Fibroblast of lung (primary cell): ENCODE results near the gene LYSMD3. TPM values are rescaled to one million over a fixed set of nuclear protein-coding genes. Genes with fewer than 3 reads are reported as not detected.
"Not testable (repeated sequence)": the region's sequence is repeated elsewhere in the genome, so short reads cannot be mapped to it uniquely, and the experiment has no call there.

Experiments used
- DNase-seq, 2 donors: peaks; one replicate each; pipeline versions ENCODE4 v3.0.0 to v3.0.0-alpha.2; 2010; ENCODE audit warnings: low read depth in 2 of 2
- H2AFZ ChIP-seq: 2 replicates; pipeline ENCODE4 v1.5.1; 2012; ENCODE audit warnings: low read length, control low read depth, inconsistent platforms
- H3K27ac ChIP-seq: 2 replicates; pipeline ENCODE4 v1.5.1; 2011; ENCODE audit warnings: low read length, control low read depth; ENCODE audit not compliant: insufficient read depth
- H3K27me3 ChIP-seq: 2 replicates; pipeline ENCODE4 v1.5.1; 2011; ENCODE audit warnings: mild to moderate bottlenecking, low read length; ENCODE audit not compliant: control insufficient read depth, insufficient read depth
- H3K36me3 ChIP-seq: 2 replicates; pipeline ENCODE4 v1.5.1; 2011; ENCODE audit warnings: low read length; ENCODE audit not compliant: control insufficient read depth, insufficient read depth
- H3K4me1 ChIP-seq: 2 replicates; pipeline ENCODE4 v1.5.1; 2011; ENCODE audit warnings: low read length; ENCODE audit not compliant: control insufficient read depth, insufficient read depth; ENCODE audit errors: extremely low read depth
- H3K4me2 ChIP-seq: 2 replicates; pipeline ENCODE4 v1.5.1; 2011; ENCODE audit warnings: low read length, control low read depth; ENCODE audit not compliant: insufficient read depth; ENCODE audit errors: extremely low read depth
- H3K4me3 ChIP-seq, 4 experiments: fragments of 200-600 bp in 1 of 4; sonication (generic) in 1 of 4; replicated peaks in 1 of 4; 2 replicates each; pipeline ENCODE4 v1.5.1; 2011 to 2016; ENCODE audit warnings: low read length in 4 of 4, low read depth in 3 of 4, mild to moderate bottlenecking in 3 of 4, control low read depth in 2 of 4, inconsistent platforms in 1 of 4, mixed read lengths in 1 of 4; ENCODE audit not compliant: insufficient read depth in 1 of 4; ENCODE audit errors: control extremely low read depth in 1 of 4
- H3K79me2 ChIP-seq: 2 replicates; pipeline ENCODE4 v1.5.1; 2012; ENCODE audit warnings: mild to moderate bottlenecking, low read length, inconsistent platforms; ENCODE audit not compliant: control insufficient read depth, insufficient read depth
- H3K9ac ChIP-seq: 2 replicates; pipeline ENCODE4 v1.5.1; 2011; ENCODE audit warnings: mild to moderate bottlenecking, low read length, control low read depth; ENCODE audit not compliant: insufficient read depth
- H3K9me3 ChIP-seq: 2 replicates; pipeline ENCODE4 v1.5.1; 2012; ENCODE audit warnings: low read depth, low read length; ENCODE audit not compliant: control insufficient read depth, insufficient read depth
- H4K20me1 ChIP-seq: 2 replicates; pipeline ENCODE4 v1.5.1; 2011; ENCODE audit warnings: low read length; ENCODE audit not compliant: control insufficient read depth, insufficient read depth; ENCODE audit errors: extremely low read depth
- EZH2 ChIP-seq: IDR thresholded peaks from 2 replicates; pipeline ENCODE4 v1.5.1; 2012; ENCODE audit warnings: low read length, control low read depth, mild to moderate bottlenecking; ENCODE audit errors: missing control alignments
- polyA minus RNA-seq: library from RNA; depleted of rRNA, polyadenylated mRNA; stranded (reverse); fragments of >200 nt; gene quantifications from 2 replicates; pipeline ENCODE4 v1.2.3, GENCODE V29; 2011; ENCODE audit warnings: low replicate concordance
- polyA plus RNA-seq, 2 donors: library from polyadenylated mRNA; depleted of rRNA in 1 of 2; stranded (reverse) in 1 of 2; unstranded in 1 of 2; fragments of >200 nt; gene quantifications; 2 replicates each; pipeline ENCODE4 v1.2.1, GENCODE V29; 2011 to 2012; ENCODE audit warnings: missing spikeins in 1 of 2
- total RNA-seq: library from RNA; depleted of rRNA; stranded (reverse); fragments of >200 nt; gene quantifications from 2 replicates; pipeline ENCODE4 v1.2.1, GENCODE V29; 2014
- TF ChIP-seq, protein P1 (sequence below), 2 donors: IDR thresholded peaks in 1 of 2; conservative IDR thresholded peaks in 1 of 2; 1 replicate in 1 of 2; 2 replicates in 1 of 2; pipeline ENCODE4 v1.5.1; 2011 to 2012; ENCODE audit warnings: low read length in 2 of 2, control low read depth in 1 of 2, inconsistent platforms in 1 of 2, low read depth in 1 of 2, mild to moderate bottlenecking in 1 of 2

The LYSMD3 gene
- total RNA-seq (14.9 and 17.0 TPM in 2 replicates), polyA plus RNA-seq (22.3 and 30.0 TPM in 2 replicates), polyA minus RNA-seq (0.37 and 5.3 TPM in 2 replicates)
- polyA plus RNA-seq (2012) = 12.9 and 19.5 TPM in 2 replicates

DNA sequence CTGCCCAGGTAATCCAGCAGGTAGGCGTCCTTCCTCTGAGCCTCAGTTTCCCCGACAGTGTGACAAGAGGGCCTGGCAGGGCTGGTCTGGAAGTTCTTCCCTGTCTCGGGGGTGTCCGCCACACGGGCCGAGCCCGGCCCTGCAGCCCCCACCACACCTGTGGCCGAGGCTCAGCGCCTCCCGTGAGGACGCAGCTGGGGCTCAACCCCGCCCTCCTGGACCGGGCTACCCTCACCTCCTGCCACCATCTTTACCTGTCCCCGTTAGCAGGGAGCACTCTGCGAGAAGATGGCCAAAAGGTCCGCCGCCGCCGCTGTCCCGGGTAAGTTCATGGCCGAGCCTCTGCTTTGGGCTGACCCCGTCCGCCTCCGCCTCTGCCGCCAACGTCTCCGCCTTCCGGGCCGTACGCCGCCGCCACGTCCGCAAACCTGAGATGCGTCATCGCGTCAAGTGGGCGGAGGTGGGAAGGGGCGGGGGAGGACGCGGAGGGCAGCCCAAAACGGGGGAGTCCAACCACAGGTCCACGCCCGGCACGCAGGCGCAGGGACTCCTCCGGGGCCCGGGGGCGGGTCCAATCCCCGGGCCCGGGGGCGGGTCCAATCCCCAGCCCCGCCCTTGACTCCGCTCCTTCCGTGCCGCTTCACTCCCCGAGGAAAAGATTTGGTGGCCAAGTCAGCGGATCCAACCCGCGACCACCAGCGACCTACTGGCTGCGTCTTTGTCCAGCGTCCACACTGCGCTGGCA is at the start of gene LYSMD3:
LYSMD3 (minus strand) TSS at position 391 of the 745 bp plus-strand sequence. CDS start 4,295 bp downstream, outside the sequence.
- H3K27ac ChIP-seq = peak within 1 kb of the TSS; percentile 99

DNA sequence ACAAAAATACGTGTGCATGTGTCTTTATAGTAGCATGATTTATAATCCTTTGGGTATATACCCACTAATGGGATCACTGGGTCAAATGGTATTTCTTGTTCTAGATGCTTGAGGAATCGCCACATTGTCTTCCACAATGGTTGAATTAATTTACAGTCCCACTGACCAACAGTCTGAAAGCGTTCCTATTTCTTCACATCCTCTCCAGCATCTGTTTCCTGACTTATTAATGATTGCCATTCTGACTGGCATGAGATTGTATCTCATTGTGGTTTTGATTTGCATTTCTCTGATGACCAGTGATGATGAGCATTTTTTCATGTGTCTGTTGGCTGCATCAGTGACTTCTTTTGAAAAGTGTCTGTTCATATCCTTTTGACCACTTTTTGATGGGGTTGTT is 47.2 kb upstream of the LYSMD3 start:
- H3K9ac ChIP-seq, H3K27me3 ChIP-seq, H3K27ac ChIP-seq, H3K4me3 ChIP-seq, H3K4me2 ChIP-seq, H3K9me3 ChIP-seq, DNase-seq, H2AFZ ChIP-seq, H4K20me1 ChIP-seq, H3K36me3 ChIP-seq, H3K4me1 ChIP-seq, H3K79me2 ChIP-seq: not testable (repeated sequence)

More for the DNA sequence above, at the start of gene LYSMD3:
- Histone ChIP-seq H3K4me2 (peak within 1 kb of the TSS; percentile 90), H3K4me1 (no peaks in the 10 kb centered on the region), H2AFZ (peak within 1 kb of the TSS; percentile 100), H3K79me2 (peaks cover 39% of the 10 kb centered on the region), H3K9ac (peak within 1 kb of the TSS; percentile 99), H3K27me3 (peaks cover 6% of the 10 kb centered on the region), H3K4me3 (peak within 1 kb of the TSS; percentile 90 to 100 (median 99)), H4K20me1 (no peaks in the 10 kb centered on the region), H3K36me3 (no peaks in the 10 kb centered on the region), H3K9me3 (no peaks in the 10 kb centered on the region)
- no peak for TF ChIP-seq EZH2
- TF ChIP-seq, protein P1, sequence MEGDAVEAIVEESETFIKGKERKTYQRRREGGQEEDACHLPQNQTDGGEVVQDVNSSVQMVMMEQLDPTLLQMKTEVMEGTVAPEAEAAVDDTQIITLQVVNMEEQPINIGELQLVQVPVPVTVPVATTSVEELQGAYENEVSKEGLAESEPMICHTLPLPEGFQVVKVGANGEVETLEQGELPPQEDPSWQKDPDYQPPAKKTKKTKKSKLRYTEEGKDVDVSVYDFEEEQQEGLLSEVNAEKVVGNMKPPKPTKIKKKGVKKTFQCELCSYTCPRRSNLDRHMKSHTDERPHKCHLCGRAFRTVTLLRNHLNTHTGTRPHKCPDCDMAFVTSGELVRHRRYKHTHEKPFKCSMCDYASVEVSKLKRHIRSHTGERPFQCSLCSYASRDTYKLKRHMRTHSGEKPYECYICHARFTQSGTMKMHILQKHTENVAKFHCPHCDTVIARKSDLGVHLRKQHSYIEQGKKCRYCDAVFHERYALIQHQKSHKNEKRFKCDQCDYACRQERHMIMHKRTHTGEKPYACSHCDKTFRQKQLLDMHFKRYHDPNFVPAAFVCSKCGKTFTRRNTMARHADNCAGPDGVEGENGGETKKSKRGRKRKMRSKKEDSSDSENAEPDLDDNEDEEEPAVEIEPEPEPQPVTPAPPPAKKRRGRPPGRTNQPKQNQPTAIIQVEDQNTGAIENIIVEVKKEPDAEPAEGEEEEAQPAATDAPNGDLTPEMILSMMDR (conservative IDR thresholded peaks at IDR 0.05 in 1 of 2, IDR thresholded peaks at IDR 0.05 in 1 of 2; ENCODE audit: low read depth in 1 of 2, low read length in 2 of 2) = no peak
- peak; percentile 95 to 97 for DNase-seq

DNA sequence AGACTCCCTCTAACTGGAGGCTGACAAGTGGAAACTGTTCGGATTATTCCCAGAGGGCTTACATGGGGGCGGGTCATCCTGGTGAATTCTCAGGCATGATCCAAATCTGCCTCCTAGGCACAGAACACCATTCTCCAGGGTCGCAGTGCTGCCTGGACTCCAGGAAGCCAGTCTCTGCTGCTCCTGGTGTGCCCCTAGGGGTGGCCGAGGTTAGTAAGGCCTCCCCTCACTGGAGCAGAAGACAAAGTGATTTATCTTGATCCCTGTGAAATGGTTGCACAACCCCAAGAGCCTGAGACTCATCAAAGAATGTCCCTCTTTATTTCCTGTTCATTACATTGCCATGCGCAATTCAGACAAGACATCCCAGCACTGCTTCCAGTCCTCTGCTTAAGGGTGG is 46.3 kb upstream of the LYSMD3 start:
- Histone ChIP-seq H3K4me3 (no peak overlapping the region), H4K20me1 (no peaks in the 10 kb centered on the region), H3K9ac (no peak overlapping the region), H3K4me2 (no peak overlapping the region), H3K27ac (no peak overlapping the region), H3K9me3 (no peaks in the 10 kb centered on the region), H3K27me3 (no peaks in the 10 kb centered on the region), H3K4me1 (no peaks in the 10 kb centered on the region), H3K36me3 (no peaks in the 10 kb centered on the region), H2AFZ (no peak overlapping the region), H3K79me2 (no peaks in the 10 kb centered on the region)
- TF ChIP-seq EZH2 = no peak
- TF ChIP-seq, protein P1 (conservative IDR thresholded peaks at IDR 0.05 in 1 of 2, IDR thresholded peaks at IDR 0.05 in 1 of 2; ENCODE audit: low read depth in 1 of 2, low read length in 2 of 2) = no peak
- no peak for DNase-seq
